ENCODE measurements around the gene SCYL3.

- TF ChIP-seq, protein P1, sequence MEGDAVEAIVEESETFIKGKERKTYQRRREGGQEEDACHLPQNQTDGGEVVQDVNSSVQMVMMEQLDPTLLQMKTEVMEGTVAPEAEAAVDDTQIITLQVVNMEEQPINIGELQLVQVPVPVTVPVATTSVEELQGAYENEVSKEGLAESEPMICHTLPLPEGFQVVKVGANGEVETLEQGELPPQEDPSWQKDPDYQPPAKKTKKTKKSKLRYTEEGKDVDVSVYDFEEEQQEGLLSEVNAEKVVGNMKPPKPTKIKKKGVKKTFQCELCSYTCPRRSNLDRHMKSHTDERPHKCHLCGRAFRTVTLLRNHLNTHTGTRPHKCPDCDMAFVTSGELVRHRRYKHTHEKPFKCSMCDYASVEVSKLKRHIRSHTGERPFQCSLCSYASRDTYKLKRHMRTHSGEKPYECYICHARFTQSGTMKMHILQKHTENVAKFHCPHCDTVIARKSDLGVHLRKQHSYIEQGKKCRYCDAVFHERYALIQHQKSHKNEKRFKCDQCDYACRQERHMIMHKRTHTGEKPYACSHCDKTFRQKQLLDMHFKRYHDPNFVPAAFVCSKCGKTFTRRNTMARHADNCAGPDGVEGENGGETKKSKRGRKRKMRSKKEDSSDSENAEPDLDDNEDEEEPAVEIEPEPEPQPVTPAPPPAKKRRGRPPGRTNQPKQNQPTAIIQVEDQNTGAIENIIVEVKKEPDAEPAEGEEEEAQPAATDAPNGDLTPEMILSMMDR (IDR thresholded peaks at IDR 0.05; ENCODE audit: low read depth, low read length), result no peak
- TF ChIP-seq POLR2A (IDR thresholded peaks at IDR 0.05; ENCODE audit: extremely low read depth, insufficient read length) (no peak), MYC (IDR thresholded peaks at IDR 0.05; ENCODE audit: low read depth, low read length) (no peak)
These were observed 21.5 kb upstream of the SCYL3 start for GRCh38 chr1:169915150-169915549.

Measured in NB4 (cell line).